ENCODE measurements around the gene NEDD4L.

DNA sequence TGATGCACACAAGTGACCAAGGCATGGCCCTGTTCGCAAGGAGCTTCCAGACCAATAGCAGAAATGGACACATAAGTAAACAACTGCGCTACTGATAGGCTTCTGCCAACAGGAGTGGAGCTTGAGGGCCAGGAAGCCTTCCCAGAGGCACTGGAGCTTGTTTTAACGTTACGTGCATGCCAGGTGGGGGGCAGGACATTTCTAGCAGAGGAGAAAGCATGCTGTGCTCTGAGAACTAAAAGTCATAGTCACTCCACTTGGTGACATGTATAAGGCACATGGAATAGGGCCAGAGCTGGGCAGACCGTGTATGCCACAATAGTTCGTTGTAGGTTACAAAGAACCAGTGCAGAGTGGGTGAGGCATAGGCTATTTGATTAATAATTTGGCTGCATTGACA lies 184.2 kb downstream of the NEDD4L start:
- TF ChIP-seq, protein P1, sequence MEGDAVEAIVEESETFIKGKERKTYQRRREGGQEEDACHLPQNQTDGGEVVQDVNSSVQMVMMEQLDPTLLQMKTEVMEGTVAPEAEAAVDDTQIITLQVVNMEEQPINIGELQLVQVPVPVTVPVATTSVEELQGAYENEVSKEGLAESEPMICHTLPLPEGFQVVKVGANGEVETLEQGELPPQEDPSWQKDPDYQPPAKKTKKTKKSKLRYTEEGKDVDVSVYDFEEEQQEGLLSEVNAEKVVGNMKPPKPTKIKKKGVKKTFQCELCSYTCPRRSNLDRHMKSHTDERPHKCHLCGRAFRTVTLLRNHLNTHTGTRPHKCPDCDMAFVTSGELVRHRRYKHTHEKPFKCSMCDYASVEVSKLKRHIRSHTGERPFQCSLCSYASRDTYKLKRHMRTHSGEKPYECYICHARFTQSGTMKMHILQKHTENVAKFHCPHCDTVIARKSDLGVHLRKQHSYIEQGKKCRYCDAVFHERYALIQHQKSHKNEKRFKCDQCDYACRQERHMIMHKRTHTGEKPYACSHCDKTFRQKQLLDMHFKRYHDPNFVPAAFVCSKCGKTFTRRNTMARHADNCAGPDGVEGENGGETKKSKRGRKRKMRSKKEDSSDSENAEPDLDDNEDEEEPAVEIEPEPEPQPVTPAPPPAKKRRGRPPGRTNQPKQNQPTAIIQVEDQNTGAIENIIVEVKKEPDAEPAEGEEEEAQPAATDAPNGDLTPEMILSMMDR (IDR thresholded peaks at IDR 0.05), result no peak
- TF ChIP-seq POLR2AphosphoS5 (IDR thresholded peaks at IDR 0.05), result no peak
- no peak for TF ChIP-seq EP300 (IDR thresholded peaks at IDR 0.05)
- TF ChIP-seq POLR2A (IDR thresholded peaks at IDR 0.05), result no peak

All from sigmoid colon (tissue), 4 donors.